Coronary artery (tissue), 2 donors: ENCODE measurements around the gene SKA2.
"Not testable (repeated sequence)": the region's sequence is repeated elsewhere in the genome, so short reads cannot be mapped to it uniquely, and the experiment has no call there.

ENCODE experiments used
- DNase-seq: peaks from one replicate; pipeline ENCODE4 v3.0.0-alpha.2; 2017; ENCODE audit warnings: low spot score
- H3K27ac ChIP-seq, 2 donors: fragments of 200-600 bp; sonication (generic); one replicate each; pipeline ENCODE4 v1.5.1; 2016 to 2019
- H3K4me3 ChIP-seq: fragments of 200-600 bp; sonication (generic); 2 replicates; pipeline ENCODE4 v1.5.1; 2016; ENCODE audit warnings: mild to moderate bottlenecking, moderate library complexity
- TF ChIP-seq, protein P1 (sequence below): fragments of 200-600 bp; sonication (generic); IDR thresholded peaks from one replicate; pipeline ENCODE4 v1.5.1; 2019; ENCODE audit warnings: antibody characterized with exemption

Gene SKA2

DNA sequence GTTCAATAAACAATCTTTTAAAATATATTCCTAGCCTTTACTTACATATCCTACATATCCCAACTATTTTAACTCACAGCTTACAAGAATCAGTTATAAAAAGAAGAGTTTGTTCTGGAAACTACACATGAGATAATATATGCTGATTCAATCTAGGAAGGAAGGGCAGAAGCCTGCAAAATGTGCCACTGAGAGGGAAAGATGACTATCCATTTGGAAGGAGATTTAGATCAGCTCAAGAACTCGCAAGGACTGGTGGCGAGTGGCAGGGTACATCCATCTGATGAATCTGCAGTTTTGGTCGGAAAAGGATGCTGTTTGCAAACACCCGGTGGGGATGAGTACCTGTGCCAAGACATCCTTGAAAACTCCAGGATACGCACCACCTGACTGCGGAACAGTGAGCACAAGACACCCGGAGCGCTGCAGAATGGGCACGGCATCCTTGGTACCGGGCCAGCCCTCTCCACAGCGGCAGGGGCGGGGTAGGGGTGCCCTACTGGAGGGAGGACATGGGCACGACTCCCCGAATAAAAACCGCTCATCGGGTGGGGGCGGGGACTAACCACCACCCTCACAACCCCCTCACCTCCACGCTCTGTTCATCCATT is 49.0 kb downstream of the SKA2 start:
- Histone ChIP-seq H3K4me3 (peak overlapping the region; percentile 94), H3K27ac (peak overlapping the region; percentile 78 to 94)
- peak; percentile 80 for DNase-seq
- TF ChIP-seq, protein P1, sequence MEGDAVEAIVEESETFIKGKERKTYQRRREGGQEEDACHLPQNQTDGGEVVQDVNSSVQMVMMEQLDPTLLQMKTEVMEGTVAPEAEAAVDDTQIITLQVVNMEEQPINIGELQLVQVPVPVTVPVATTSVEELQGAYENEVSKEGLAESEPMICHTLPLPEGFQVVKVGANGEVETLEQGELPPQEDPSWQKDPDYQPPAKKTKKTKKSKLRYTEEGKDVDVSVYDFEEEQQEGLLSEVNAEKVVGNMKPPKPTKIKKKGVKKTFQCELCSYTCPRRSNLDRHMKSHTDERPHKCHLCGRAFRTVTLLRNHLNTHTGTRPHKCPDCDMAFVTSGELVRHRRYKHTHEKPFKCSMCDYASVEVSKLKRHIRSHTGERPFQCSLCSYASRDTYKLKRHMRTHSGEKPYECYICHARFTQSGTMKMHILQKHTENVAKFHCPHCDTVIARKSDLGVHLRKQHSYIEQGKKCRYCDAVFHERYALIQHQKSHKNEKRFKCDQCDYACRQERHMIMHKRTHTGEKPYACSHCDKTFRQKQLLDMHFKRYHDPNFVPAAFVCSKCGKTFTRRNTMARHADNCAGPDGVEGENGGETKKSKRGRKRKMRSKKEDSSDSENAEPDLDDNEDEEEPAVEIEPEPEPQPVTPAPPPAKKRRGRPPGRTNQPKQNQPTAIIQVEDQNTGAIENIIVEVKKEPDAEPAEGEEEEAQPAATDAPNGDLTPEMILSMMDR, result no peak

DNA sequence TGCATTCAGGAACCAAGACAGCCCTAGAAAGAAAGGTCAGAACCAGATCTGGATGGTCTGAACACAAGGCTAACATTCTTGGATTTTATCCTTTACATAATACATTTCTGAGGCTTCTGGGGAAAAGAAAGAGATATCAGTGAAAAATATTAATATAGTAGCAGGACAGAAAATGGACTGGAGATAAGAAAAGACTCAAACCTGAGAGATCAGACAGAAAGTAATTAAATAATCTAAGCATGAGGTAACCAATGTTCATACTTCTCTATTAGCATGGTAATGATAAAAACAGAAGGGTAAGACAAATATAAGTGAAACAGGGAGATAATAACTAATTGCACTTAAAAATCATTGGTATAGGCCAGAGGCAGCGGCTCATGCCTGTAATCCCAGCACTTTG is 53.8 kb downstream of the SKA2 start:
- DNase-seq, result no peak
- no peak overlapping the region for H3K4me3 ChIP-seq
- TF ChIP-seq, protein P1, result no peak
- no peak overlapping the region for H3K27ac ChIP-seq

DNA sequence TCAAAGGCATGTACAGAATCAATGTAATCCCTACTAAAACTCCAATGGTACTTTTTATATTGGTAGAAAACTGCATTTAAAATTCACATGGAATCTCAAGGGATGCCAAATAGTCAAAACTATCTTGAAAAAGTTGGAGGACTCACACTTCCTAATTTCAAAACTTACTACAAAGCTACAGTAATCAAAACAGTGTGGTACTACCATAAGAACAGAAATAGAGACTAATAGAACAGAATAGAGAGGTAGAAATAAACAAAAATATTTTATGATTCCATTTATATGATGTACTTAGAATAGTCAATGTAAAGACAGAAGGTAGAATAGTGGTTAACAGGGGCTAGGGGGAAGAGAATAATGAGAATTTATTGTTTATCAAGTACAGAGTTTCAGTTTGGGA is 57.1 kb downstream of the SKA2 start:
- TF ChIP-seq, protein P1, result no peak
- Histone ChIP-seq H3K27ac (no peak overlapping the region), H3K4me3 (no peak overlapping the region)
- no peak for DNase-seq

DNA sequence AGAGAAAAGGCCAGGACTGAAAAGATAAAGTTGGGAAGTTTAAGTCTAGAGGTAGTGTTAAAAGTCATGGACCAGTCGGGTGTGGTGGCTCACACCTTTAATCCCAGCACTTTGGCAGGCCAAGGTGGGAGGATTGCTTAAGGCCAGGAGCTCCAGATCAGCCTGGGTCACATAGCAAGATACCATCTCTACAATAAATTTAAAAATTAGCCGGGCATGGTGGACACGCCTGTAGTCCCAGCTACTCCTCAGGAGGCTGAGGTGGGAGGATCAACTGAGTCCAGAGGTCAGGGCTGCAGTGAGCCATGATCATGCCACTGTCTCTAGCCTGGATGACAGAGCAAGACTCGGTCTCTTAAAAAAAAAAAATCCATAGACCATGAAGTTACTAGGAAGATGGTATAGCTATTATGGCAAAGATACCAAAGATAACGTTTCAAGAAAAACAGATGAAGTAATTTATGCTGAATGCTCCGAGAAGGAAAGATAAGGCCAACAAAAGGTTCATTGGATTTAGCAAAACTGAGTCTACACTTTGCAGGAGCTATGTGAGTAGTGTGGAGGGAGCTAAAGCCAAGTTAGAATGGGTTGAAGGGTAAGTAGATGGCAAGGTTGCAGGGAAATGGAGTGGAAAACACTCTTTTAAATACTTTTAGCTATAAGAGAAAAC is 60.0 kb downstream of the SKA2 start:
- no peak overlapping the region for H3K27ac ChIP-seq
- H3K4me3 ChIP-seq, result no peak overlapping the region
- no peak for DNase-seq
- TF ChIP-seq, protein P1, result no peak

DNA sequence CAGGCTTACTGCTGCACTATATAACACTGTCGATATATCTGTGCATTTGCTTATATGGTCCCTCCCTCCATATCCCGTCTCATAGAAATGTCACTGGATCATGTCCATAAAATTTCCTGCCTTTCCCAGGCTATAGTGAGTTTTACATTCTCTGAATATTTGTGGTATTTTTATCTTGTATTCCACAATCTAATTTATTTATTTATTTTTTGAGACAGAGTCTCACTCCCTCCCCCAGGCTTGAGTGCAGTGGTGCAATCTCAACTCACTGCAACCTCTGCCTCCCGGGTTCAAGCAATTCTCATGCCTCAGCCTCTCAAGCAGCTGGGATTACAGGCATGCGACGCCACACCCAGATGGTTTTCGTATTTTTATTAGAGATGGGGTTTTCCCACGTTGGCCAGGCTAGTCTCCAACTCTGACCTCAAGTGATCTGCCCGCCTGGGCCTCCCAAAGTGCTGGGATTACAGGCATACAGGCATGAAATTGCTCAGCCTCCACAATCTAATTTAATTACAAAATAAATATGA is 61.2 kb downstream of the SKA2 start:
- TF ChIP-seq, protein P1, result no peak
- Histone ChIP-seq H3K27ac (peak overlapping the region; percentile 64 to 80), H3K4me3 (peak overlapping the region; percentile 59)
- DNase-seq, result no peak

DNA sequence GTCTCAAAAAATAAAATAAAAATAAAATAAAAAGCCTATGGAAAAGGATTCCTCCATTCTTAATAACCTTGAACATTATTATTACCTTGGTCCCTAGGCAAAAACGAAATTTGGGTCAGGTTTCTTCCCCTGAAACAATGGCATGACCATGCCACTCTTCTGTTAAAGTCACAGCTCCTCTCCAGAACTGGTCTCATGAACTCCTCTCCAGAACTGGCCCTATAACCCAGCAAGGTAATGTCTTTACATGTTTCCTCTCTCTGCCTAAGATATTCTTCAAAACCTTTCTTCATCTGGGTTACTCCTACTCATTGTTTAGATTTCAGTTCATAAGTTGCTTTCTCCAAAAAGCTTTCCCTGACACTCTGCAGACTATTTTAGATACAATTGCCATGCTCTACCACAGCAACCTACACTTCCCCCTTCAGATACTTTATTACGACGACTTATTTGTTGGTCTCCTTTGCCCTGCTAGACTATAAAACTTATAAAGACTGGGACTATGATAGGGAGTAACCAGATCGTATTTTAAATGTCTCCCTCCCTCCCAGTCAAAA is 61.8 kb downstream of the SKA2 start:
- Histone ChIP-seq H3K27ac (peak overlapping the region; percentile 64 to 80), H3K4me3 (peak overlapping the region; percentile 59)
- no peak for DNase-seq
- TF ChIP-seq, protein P1, result no peak

DNA sequence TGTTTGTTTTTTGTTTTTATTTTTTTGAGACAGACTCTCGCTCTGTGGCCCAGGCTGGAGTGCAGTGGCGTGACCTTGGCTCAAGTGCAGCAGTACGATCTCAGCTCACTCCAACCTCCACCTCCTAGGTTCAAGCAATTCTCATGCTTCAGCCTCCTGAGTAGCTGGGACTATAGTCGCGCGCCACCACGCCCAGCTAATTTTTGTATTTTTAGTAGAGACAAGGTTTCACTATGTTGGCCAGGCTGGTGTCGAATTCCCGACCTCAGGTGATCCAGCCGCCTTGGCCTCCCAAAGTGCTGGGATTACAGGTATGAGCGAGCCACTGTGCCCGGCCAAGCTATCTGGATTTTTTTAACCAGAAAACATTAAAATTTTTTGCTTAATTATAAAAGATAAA is 64.4 kb downstream of the SKA2 start:
- not testable (repeated sequence) for H3K4me3 ChIP-seq, H3K27ac ChIP-seq, DNase-seq
